Heart left ventricle (tissue), 13 donors: ENCODE data around the gene PRMT3.

Experiments
- CTCF ChIP-seq, 12 donors: fragments of 200-600 bp; sonication (generic) in 4 of 12; IDR thresholded peaks; one replicate each; pipeline versions ENCODE4 v1.5.0 to v1.8.0; 2018 to 2022; ENCODE audit warnings: antibody characterized with exemption in 12 of 12, mild to moderate bottlenecking in 5 of 12
- POLR2A ChIP-seq, 2 donors: fragments of 450-650 bp; IDR thresholded peaks; one replicate each; pipeline ENCODE4 v1.6.1; 2017; ENCODE audit warnings: antibody characterized with exemption in 2 of 2, mild to moderate bottlenecking in 2 of 2, moderate library complexity in 2 of 2
- donor health status: ischemic (EF 13 %, LVEDD 7.1; RV severe dilation, severe dysfunction).
- donor health status: DM: no; HTN: yes; CAD: no.
- donor health status: DM: no; HTN: no; CAD: no.
- donor health status: ischemic (EF 25% LVEDD 6.9; RV normal size, moderate dysfunction).
- donor health status: ischemic (EF 25% LVEDD 5.7; RV mildly dilated, moderate dysfunction).
- donor health status: ischemic (EF 35%, LVEDD 5.7; RV mildly dilated, moderate dysfunction).
- donor health status: nonischemic (EF 11% LVEDD 7.7; RV severe dilation, severe dysfunction).
- donor health status: DM: yes; HTN: yes; CAD: no.
- donor health status: PGD.
- donor health status: ischemic (EF 29% LVEDD 5.4; RV normal size, mild dysfunction).
- donor health status: nonischemic (EF 23%, LVEDD 6.1; RV moderate dilation, normal function).

GRCh38 chr11:20474882-20475517, 87.5 kb downstream of the PRMT3 start:
- no peak for TF ChIP-seq CTCF (IDR thresholded peaks at IDR 0.05)
- no peak for TF ChIP-seq POLR2A (IDR thresholded peaks at IDR 0.05)
